Right lobe of liver (tissue), 4 donors: ENCODE measurements around the gene MAPKAPK2.

Experiments
- CTCF ChIP-seq, 4 donors: fragments of 200-600 bp in 3 of 4; fragments of 450-650 bp in 1 of 4; IDR thresholded peaks; one replicate each; pipeline versions ENCODE4 v1.5.1 to v1.8.0; 2016 to 2022; ENCODE audit warnings: antibody characterized with exemption in 4 of 4, mild to moderate bottlenecking in 2 of 4
- POLR2A ChIP-seq: fragments of 450-650 bp; IDR thresholded peaks from one replicate; pipeline ENCODE4 v1.6.1; 2017; ENCODE audit warnings: antibody characterized with exemption, mild to moderate bottlenecking
- donor health status: DM: no; HTN: no; CAD: no.
- donor health status: DM: no; HTN: no; CAD: no.
- donor health status: DM: no; HTN: yes; CAD: no.

GRCh38 chr1:206656936-206657335 is 27.8 kb upstream of the MAPKAPK2 start:
- TF ChIP-seq POLR2A (no peak), CTCF (IDR thresholded peaks at IDR 0.05) (no peak)
